PFSK-1 (cell line): ENCODE results near the gene ST3GAL6.

Experiments used
- FOXP2 ChIP-seq: optimal IDR thresholded peaks from 2 replicates; pipeline ENCODE3; 2011; ENCODE audit warnings: borderline replicate concordance, control low read depth, inconsistent platforms; ENCODE audit not compliant: insufficient read depth; ENCODE audit errors: extremely low read length, extremely low read depth
- POLR2AphosphoS5 ChIP-seq: IDR thresholded peaks from 2 replicates; pipeline ENCODE4 v1.6.1; 2012; ENCODE audit warnings: low read depth, mild to moderate bottlenecking, control low read depth, low read length, moderate library complexity
- REST ChIP-seq, 2 experiments: IDR thresholded peaks; 2 replicates each; pipeline versions ENCODE4 v1.6.1 to v1.8.0; 2011 to 2012; ENCODE audit warnings: low read depth in 2 of 2, low read length in 2 of 2, control low read depth in 1 of 2, inconsistent platforms in 1 of 2, mild to moderate bottlenecking in 1 of 2, moderate library complexity in 1 of 2; ENCODE audit not compliant: insufficient read depth in 1 of 2
- SIN3A ChIP-seq: IDR thresholded peaks from 2 replicates; pipeline ENCODE4 v1.6.1; 2012; ENCODE audit warnings: mild to moderate bottlenecking, low read length, moderate library complexity, borderline replicate concordance; ENCODE audit not compliant: insufficient read depth
- TAF1 ChIP-seq: IDR thresholded peaks from 2 replicates; pipeline ENCODE4 v1.6.1; 2012; ENCODE audit warnings: low read length, control low read depth, borderline replicate concordance; ENCODE audit not compliant: insufficient read depth

The ST3GAL6 gene

GRCh38 chr3:98808071-98808470 lies 44.9 kb downstream of the ST3GAL6 start:
- TF ChIP-seq SIN3A (no peak), TAF1 (no peak), FOXP2 (no peak), REST (IDR thresholded peaks at IDR 0.05; ENCODE audit: insufficient read depth in 1 of 2, low read depth in 2 of 2, low read length in 2 of 2) (no peak), POLR2AphosphoS5 (no peak)

GRCh38 chr3:98809557-98809956 lies 46.4 kb downstream of the ST3GAL6 start:
- TF ChIP-seq REST (IDR thresholded peaks at IDR 0.05; ENCODE audit: insufficient read depth in 1 of 2, low read depth in 2 of 2, low read length in 2 of 2): no peak
- TF ChIP-seq FOXP2: no peak
- no peak for TF ChIP-seq SIN3A
- no peak for TF ChIP-seq POLR2AphosphoS5
- TF ChIP-seq TAF1: no peak

- no peak for TF ChIP-seq TAF1
- no peak for TF ChIP-seq SIN3A
- no peak for TF ChIP-seq FOXP2
- no peak for TF ChIP-seq REST (IDR thresholded peaks at IDR 0.05; ENCODE audit: insufficient read depth in 1 of 2, low read depth in 2 of 2, low read length in 2 of 2)
- TF ChIP-seq POLR2AphosphoS5: no peak
Observed at GRCh38 chr3:98811048-98811447, 47.9 kb downstream of the ST3GAL6 start.

GRCh38 chr3:98812851-98813374 lies 49.8 kb downstream of the ST3GAL6 start:
- no peak for TF ChIP-seq FOXP2
- no peak for TF ChIP-seq TAF1
- no peak for TF ChIP-seq REST (IDR thresholded peaks at IDR 0.05; ENCODE audit: insufficient read depth in 1 of 2, low read depth in 2 of 2, low read length in 2 of 2)
- TF ChIP-seq SIN3A: no peak
- no peak for TF ChIP-seq POLR2AphosphoS5

GRCh38 chr3:98814817-98815420 lies 51.8 kb downstream of the ST3GAL6 start:
- no peak for TF ChIP-seq FOXP2
- no peak for TF ChIP-seq TAF1
- TF ChIP-seq REST (IDR thresholded peaks at IDR 0.05; ENCODE audit: insufficient read depth in 1 of 2, low read depth in 2 of 2, low read length in 2 of 2): no peak
- TF ChIP-seq SIN3A: no peak
- no peak for TF ChIP-seq POLR2AphosphoS5
